WTC11 (cell line): ENCODE results near the gene ZNF76. TPM values are rescaled to one million over a fixed set of nuclear protein-coding genes. Genes with fewer than 3 reads are reported as not detected.

Experiments used
- ATF1 ChIP-seq: sonication (generic); formaldehyde crosslinking; IDR thresholded peaks from 2 replicates; pipeline ENCODE4 v1.8.1; 2023; ENCODE audit warnings: mild to moderate bottlenecking, moderate library complexity, missing genetic modification reagents
- ATF2 ChIP-seq: sonication (generic); formaldehyde crosslinking; IDR thresholded peaks from 2 replicates; pipeline ENCODE4 v1.8.1; 2022; ENCODE audit warnings: low read depth, missing genetic modification reagents, borderline replicate concordance
- ATF6 ChIP-seq: sonication (generic); formaldehyde crosslinking; IDR thresholded peaks from 2 replicates; pipeline ENCODE4 v1.8.1; 2023; ENCODE audit warnings: mild to moderate bottlenecking, missing genetic modification reagents
- CBFB ChIP-seq: sonication (generic); formaldehyde crosslinking; IDR thresholded peaks from 2 replicates; pipeline ENCODE4 v1.8.1; 2022; ENCODE audit warnings: mild to moderate bottlenecking, low read depth, missing genetic modification reagents
- CREB1 ChIP-seq: sonication (generic); formaldehyde crosslinking; IDR thresholded peaks from 2 replicates; pipeline ENCODE4 v1.8.0; 2023; ENCODE audit warnings: mild to moderate bottlenecking, missing genetic modification reagents
- CREM ChIP-seq: sonication (generic); formaldehyde crosslinking; IDR thresholded peaks from 2 replicates; pipeline ENCODE4 v1.8.1; 2022; ENCODE audit warnings: mild to moderate bottlenecking, missing genetic modification reagents, moderate library complexity
- CTCF ChIP-seq: fragments of 200-600 bp; IDR thresholded peaks from 2 replicates; pipeline ENCODE4 v1.8.0; 2022; ENCODE audit warnings: antibody characterized with exemption
- E2F4 ChIP-seq: sonication (generic); formaldehyde crosslinking; IDR thresholded peaks from 2 replicates; pipeline ENCODE4 v1.8.1; 2022; ENCODE audit warnings: low read depth, mild to moderate bottlenecking, moderate library complexity, missing genetic modification reagents, borderline replicate concordance
- E2F5 ChIP-seq: sonication (generic); formaldehyde crosslinking; IDR thresholded peaks from 2 replicates; pipeline ENCODE4 v1.8.1; 2022; ENCODE audit warnings: mild to moderate bottlenecking, moderate library complexity, missing genetic modification reagents
- ELF4 ChIP-seq: sonication (generic); formaldehyde crosslinking; IDR thresholded peaks from 2 replicates; pipeline ENCODE4 v1.8.1; 2022; ENCODE audit warnings: low read depth, mild to moderate bottlenecking, moderate library complexity, missing genetic modification reagents
- ETV6 ChIP-seq: sonication (generic); formaldehyde crosslinking; IDR thresholded peaks from 2 replicates; pipeline ENCODE4 v1.8.1; 2022; ENCODE audit warnings: mild to moderate bottlenecking, missing genetic modification reagents
- FOXJ3 ChIP-seq: sonication (generic); formaldehyde crosslinking; IDR thresholded peaks from 2 replicates; pipeline ENCODE4 v1.9.0; 2021; ENCODE audit warnings: missing genetic modification reagents, mild to moderate bottlenecking, borderline replicate concordance
- FOXP1 ChIP-seq: sonication (generic); formaldehyde crosslinking; IDR thresholded peaks from 2 replicates; pipeline ENCODE4 v1.8.0; 2022; ENCODE audit warnings: missing genetic modification reagents, mild to moderate bottlenecking, moderate library complexity, borderline replicate concordance
- GRHL2 ChIP-seq: fragments of 250-450 bp; sonication (Bioruptor Pico); IDR thresholded peaks from 2 replicates; pipeline ENCODE4 v1.8.0; 2022; ENCODE audit warnings: mild to moderate bottlenecking, moderate library complexity; ENCODE audit not compliant: insufficient replicate concordance, severe bottlenecking
- HMGA2 ChIP-seq: fragments of 250-450 bp; sonication (Bioruptor Pico); IDR thresholded peaks from 2 replicates; pipeline ENCODE4 v1.4.0; 2021; ENCODE audit warnings: mild to moderate bottlenecking, moderate library complexity
- HMGXB4 ChIP-seq: sonication (generic); formaldehyde crosslinking; IDR thresholded peaks from 2 replicates; pipeline ENCODE4 v1.8.1; 2023; ENCODE audit warnings: mild to moderate bottlenecking, moderate library complexity, missing genetic modification reagents
- JAZF1 ChIP-seq: fragments of 250-450 bp; sonication (Bioruptor Pico); IDR thresholded peaks from 2 replicates; pipeline ENCODE4 v1.9.0; 2021; ENCODE audit warnings: moderate library complexity, mild to moderate bottlenecking, inconsistent platforms
- MLX ChIP-seq: sonication (generic); formaldehyde crosslinking; IDR thresholded peaks from 2 replicates; pipeline ENCODE4 v1.8.1; 2023; ENCODE audit warnings: mild to moderate bottlenecking, missing genetic modification reagents, moderate library complexity
- MYBL2 ChIP-seq: sonication (generic); formaldehyde crosslinking; IDR thresholded peaks from 2 replicates; pipeline ENCODE4 v1.8.1; 2023; ENCODE audit warnings: mild to moderate bottlenecking, moderate library complexity, missing genetic modification reagents
- NFE2L1 ChIP-seq: sonication (generic); formaldehyde crosslinking; IDR thresholded peaks from 2 replicates; pipeline ENCODE4 v1.8.1; 2023; ENCODE audit warnings: missing genetic modification reagents
- NFYB ChIP-seq: sonication (generic); formaldehyde crosslinking; conservative IDR thresholded peaks from 2 replicates; pipeline ENCODE4 v1.8.0; 2022; ENCODE audit warnings: low read depth, missing genetic modification reagents
- PRRX2 ChIP-seq: fragments of 250-450 bp; sonication (Bioruptor Pico); IDR thresholded peaks from 2 replicates; pipeline ENCODE4 v1.8.0; 2021; ENCODE audit warnings: mild to moderate bottlenecking
- RORB ChIP-seq: fragments of 250-450 bp; sonication (Bioruptor Pico); IDR thresholded peaks from 2 replicates; pipeline ENCODE4 v1.9.0; 2021; ENCODE audit warnings: mild to moderate bottlenecking
- TCF7 ChIP-seq: sonication (generic); formaldehyde crosslinking; IDR thresholded peaks from 2 replicates; pipeline ENCODE4 v1.8.0; 2022; ENCODE audit warnings: mild to moderate bottlenecking, low read depth, missing genetic modification reagents, moderate library complexity
- TEAD1 ChIP-seq: sonication (generic); formaldehyde crosslinking; IDR thresholded peaks from 2 replicates; pipeline ENCODE4 v1.8.0; 2022; ENCODE audit warnings: mild to moderate bottlenecking, missing genetic modification reagents
- ZNF232 ChIP-seq: sonication (generic); formaldehyde crosslinking; IDR thresholded peaks from 2 replicates; pipeline ENCODE4 v1.8.0; 2022; ENCODE audit warnings: mild to moderate bottlenecking, missing genetic modification reagents
- ZNF423 ChIP-seq: fragments of 250-450 bp; sonication (Bioruptor Pico); IDR thresholded peaks from 2 replicates; pipeline ENCODE4 v2.1.2; 2022; ENCODE audit warnings: mild to moderate bottlenecking, moderate library complexity
- ZNF512 ChIP-seq: sonication (generic); formaldehyde crosslinking; IDR thresholded peaks from 2 replicates; pipeline ENCODE4 v1.8.1; 2022; ENCODE audit warnings: missing genetic modification reagents, borderline replicate concordance
- total RNA-seq: library from RNA; stranded (reverse); gene quantifications from 3 replicates; pipeline ENCODE4 v1.2.3, GENCODE V29; 2021

Gene ZNF76
- total RNA-seq, 1 experiment from 2014 or later, result 25.8 TPM

GRCh38 chr6:35259194-35259947 lies at the start of gene ZNF76 (continued):
- TF ChIP-seq GRHL2 (no peak), CTCF (no peak), FOXP1 (peak; percentile 55; the same call in 1 of the 2 replicates), ETV6 (peak; percentile 84; the same call in 1 of the 2 replicates), PRRX2 (CRISPR knock-in tag) (no peak), ZNF423 (no peak), HMGA2 (CRISPR knock-in tag) (no peak), NFYB (CRISPR knock-in tag) (0 out of 2 replicates have a peak, but pooled peaks have one; percentile 13), FOXJ3 (no peak), ATF2 (CRISPR knock-in tag) (no peak), NFE2L1 (CRISPR knock-in tag) (no peak), HMGXB4 (CRISPR knock-in tag) (no peak), MLX (CRISPR knock-in tag) (no peak), TCF7 (CRISPR knock-in tag) (no peak), ZNF512 (CRISPR knock-in tag) (no peak), MYBL2 (peak; percentile 87), ATF6 (CRISPR knock-in tag) (no peak), E2F4 (CRISPR knock-in tag) (peak; percentile 71; the same call in 1 of the 2 replicates), RORB (CRISPR knock-in tag) (no peak), ATF1 (CRISPR knock-in tag) (no peak), CREM (CRISPR knock-in tag) (peak; percentile 91), JAZF1 (CRISPR knock-in tag) (no peak), E2F5 (CRISPR knock-in tag) (peak; percentile 94), ZNF232 (no peak), TEAD1 (CRISPR knock-in tag) (peak; percentile 50; the same call in 1 of the 2 replicates), CBFB (no peak), CREB1 (CRISPR knock-in tag) (peak; percentile 84; the same call in 1 of the 2 replicates), ELF4 (CRISPR knock-in tag) (no peak; the same call in 1 of the 2 replicates)
